Stimulated activated CD8-positive, alpha-beta memory T cell treated with anti-CD3 and anti-CD28 coated beads, Interleukin-7, amount 100 ng/mL, for 48 hours (primary cell): ENCODE measurements around the gene DLX6.

ENCODE experiments used
- DNase-seq, 2 donors: peaks; one replicate each; pipeline ENCODE4 v3.0.0-alpha.2; 2020; ENCODE audit warnings: low read depth in 1 of 2; ENCODE audit errors: extremely low read depth in 1 of 2

DLX6 gene

GRCh38 chr7:96995406-96996110 lies 9.8 kb upstream of the DLX6 start:
- no peak for DNase-seq

- no peak for DNase-seq
These were observed 9.0 kb upstream of the DLX6 start for GRCh38 chr7:96996111-96996957.

GRCh38 chr7:96996958-96997511 lies 8.3 kb upstream of the DLX6 start:
- DNase-seq, result no peak

GRCh38 chr7:96997512-96998032 lies 7.8 kb upstream of the DLX6 start:
- no peak for DNase-seq

GRCh38 chr7:96998333-96998732 lies 7.0 kb upstream of the DLX6 start:
- DNase-seq, result no peak

- no peak for DNase-seq
These were observed 6.6 kb upstream of the DLX6 start for GRCh38 chr7:96998744-96999143.

GRCh38 chr7:97001221-97001620 lies 4.1 kb upstream of the DLX6 start:
- no peak for DNase-seq

GRCh38 chr7:97001656-97002554 lies 3.4 kb upstream of the DLX6 start:
- DNase-seq, result no peak

- no peak for DNase-seq
These were observed 2.6 kb upstream of the DLX6 start for GRCh38 chr7:97002555-97003261.

- no peak for DNase-seq
These were observed 1.8 kb upstream of the DLX6 start for GRCh38 chr7:97003262-97004246.

GRCh38 chr7:97004247-97005182 lies 838 bp upstream of the DLX6 start:
- DNase-seq, result no peak

- DNase-seq, result no peak
These were observed 882 bp downstream of the DLX6 start for GRCh38 chr7:97006055-97006815.

- DNase-seq, result no peak
These were observed 1.6 kb downstream of the DLX6 start for GRCh38 chr7:97006816-97007582.

GRCh38 chr7:97007583-97007861 lies 2.2 kb downstream of the DLX6 start:
- no peak for DNase-seq

GRCh38 chr7:97008275-97008917 lies 3.0 kb downstream of the DLX6 start:
- DNase-seq, result no peak
